ENCODE measurements around the gene TMEM117.
"Not testable (repeated sequence)": the region's sequence is repeated elsewhere in the genome, so short reads cannot be mapped to it uniquely, and the experiment has no call there.

TMEM117 gene

GRCh38 chr12:44118946-44119345, 283.1 kb downstream of the TMEM117 start:
- DNase-seq = no peak

GRCh38 chr12:44126806-44127205, 290.9 kb downstream of the TMEM117 start:
- DNase-seq = no peak

- no peak for DNase-seq
These were observed 292.3 kb downstream of the TMEM117 start for GRCh38 chr12:44127966-44128710.

- no peak for DNase-seq
These were observed 307.3 kb downstream of the TMEM117 start for GRCh38 chr12:44143175-44143574.

GRCh38 chr12:44148936-44149335, 313.1 kb downstream of the TMEM117 start:
- no peak for DNase-seq

GRCh38 chr12:44154128-44154527, 318.2 kb downstream of the TMEM117 start:
- DNase-seq = no peak

- DNase-seq = no peak
These were observed 319.5 kb downstream of the TMEM117 start for GRCh38 chr12:44155358-44155757.

- DNase-seq = no peak
These were observed 321.5 kb downstream of the TMEM117 start for GRCh38 chr12:44157359-44157758.

- no peak for DNase-seq
These were observed 322.9 kb downstream of the TMEM117 start for GRCh38 chr12:44158746-44159145.

- no peak for DNase-seq
These were observed 323.3 kb downstream of the TMEM117 start for GRCh38 chr12:44159216-44159615.

GRCh38 chr12:44159862-44160261, 324.0 kb downstream of the TMEM117 start:
- no peak for DNase-seq

- no peak for DNase-seq
These were observed 327.1 kb downstream of the TMEM117 start for GRCh38 chr12:44162961-44163360.

- DNase-seq = no peak
These were observed 338.2 kb downstream of the TMEM117 start for GRCh38 chr12:44174053-44174452.

GRCh38 chr12:44184499-44185206, 348.8 kb downstream of the TMEM117 start:
- DNase-seq = no peak

- no peak for DNase-seq
These were observed 357.4 kb downstream of the TMEM117 start for GRCh38 chr12:44193281-44193680.

- not testable (repeated sequence) for DNase-seq
These were observed 359.8 kb downstream of the TMEM117 start for GRCh38 chr12:44195719-44196118.

GRCh38 chr12:44206045-44206444, 370.2 kb downstream of the TMEM117 start:
- DNase-seq = no peak

GRCh38 chr12:44217146-44217883, 381.4 kb downstream of the TMEM117 start:
- DNase-seq = no peak

GRCh38 chr12:44223736-44224135, 387.9 kb downstream of the TMEM117 start:
- DNase-seq = no peak

GRCh38 chr12:44224399-44225148, 388.7 kb downstream of the TMEM117 start:
- no peak for DNase-seq

- no peak for DNase-seq
These were observed 389.2 kb downstream of the TMEM117 start for GRCh38 chr12:44225149-44225510.

GRCh38 chr12:44227616-44228015, 391.7 kb downstream of the TMEM117 start:
- no peak for DNase-seq

GRCh38 chr12:44229846-44230245, 394.0 kb downstream of the TMEM117 start:
- DNase-seq = no peak

Data from activated CD8-positive, alpha-beta memory T cell treated with anti-CD3 and anti-CD28 coated beads for 24 hours (primary cell).